Activated T-cell treated with anti-CD3 and anti-CD28 coated beads for 24 hours (primary cell): ENCODE results near the gene DPY19L3.
A peak's percentile ranks its signal among the peaks of the same experiment; 100 is the strongest.
"Not testable (repeated sequence)": the region's sequence is repeated elsewhere in the genome, so short reads cannot be mapped to it uniquely, and the experiment has no call there.

Source experiments
- DNase-seq: peaks from one replicate; pipeline ENCODE4 v3.0.0-alpha.2; 2020; ENCODE audit warnings: low read depth

DPY19L3 gene, protein sequence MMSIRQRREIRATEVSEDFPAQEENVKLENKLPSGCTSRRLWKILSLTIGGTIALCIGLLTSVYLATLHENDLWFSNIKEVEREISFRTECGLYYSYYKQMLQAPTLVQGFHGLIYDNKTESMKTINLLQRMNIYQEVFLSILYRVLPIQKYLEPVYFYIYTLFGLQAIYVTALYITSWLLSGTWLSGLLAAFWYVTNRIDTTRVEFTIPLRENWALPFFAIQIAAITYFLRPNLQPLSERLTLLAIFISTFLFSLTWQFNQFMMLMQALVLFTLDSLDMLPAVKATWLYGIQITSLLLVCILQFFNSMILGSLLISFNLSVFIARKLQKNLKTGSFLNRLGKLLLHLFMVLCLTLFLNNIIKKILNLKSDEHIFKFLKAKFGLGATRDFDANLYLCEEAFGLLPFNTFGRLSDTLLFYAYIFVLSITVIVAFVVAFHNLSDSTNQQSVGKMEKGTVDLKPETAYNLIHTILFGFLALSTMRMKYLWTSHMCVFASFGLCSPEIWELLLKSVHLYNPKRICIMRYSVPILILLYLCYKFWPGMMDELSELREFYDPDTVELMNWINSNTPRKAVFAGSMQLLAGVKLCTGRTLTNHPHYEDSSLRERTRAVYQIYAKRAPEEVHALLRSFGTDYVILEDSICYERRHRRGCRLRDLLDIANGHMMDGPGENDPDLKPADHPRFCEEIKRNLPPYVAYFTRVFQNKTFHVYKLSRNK

GRCh38 chr19:32405431-32406160 lies at the start of gene DPY19L3:
TSS of gene DPY19L3 (plus strand) at chr19:32405770. CDS start at chr19:32408254, 2,484 bp downstream.
- DNase-seq, result peak; percentile 89

DNA sequence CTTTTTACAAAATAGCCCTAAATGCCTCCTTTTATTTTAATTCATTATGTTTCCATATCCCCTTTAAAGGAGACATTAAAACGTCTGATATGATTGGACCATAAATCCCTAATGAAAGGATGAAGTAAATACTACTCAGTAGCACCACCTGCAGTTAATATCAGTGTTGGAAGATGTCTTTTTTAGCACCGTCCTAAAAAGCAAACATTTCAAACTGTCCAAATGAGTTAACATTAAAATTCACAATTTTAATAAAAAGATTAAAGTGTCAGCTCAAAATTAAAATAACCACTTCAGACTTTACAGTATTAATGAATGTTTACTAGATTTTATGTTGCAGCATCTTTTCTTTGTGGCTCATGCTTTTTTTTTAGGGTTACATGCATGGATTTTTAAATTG lies 47.9 kb upstream of the DPY19L3 start:
- no peak for DNase-seq

GRCh38 chr19:32358321-32358720 lies 47.2 kb upstream of the DPY19L3 start:
- DNase-seq, result no peak

- no peak for DNase-seq
These were observed 46.0 kb upstream of the DPY19L3 start for GRCh38 chr19:32359581-32359980.

DNA sequence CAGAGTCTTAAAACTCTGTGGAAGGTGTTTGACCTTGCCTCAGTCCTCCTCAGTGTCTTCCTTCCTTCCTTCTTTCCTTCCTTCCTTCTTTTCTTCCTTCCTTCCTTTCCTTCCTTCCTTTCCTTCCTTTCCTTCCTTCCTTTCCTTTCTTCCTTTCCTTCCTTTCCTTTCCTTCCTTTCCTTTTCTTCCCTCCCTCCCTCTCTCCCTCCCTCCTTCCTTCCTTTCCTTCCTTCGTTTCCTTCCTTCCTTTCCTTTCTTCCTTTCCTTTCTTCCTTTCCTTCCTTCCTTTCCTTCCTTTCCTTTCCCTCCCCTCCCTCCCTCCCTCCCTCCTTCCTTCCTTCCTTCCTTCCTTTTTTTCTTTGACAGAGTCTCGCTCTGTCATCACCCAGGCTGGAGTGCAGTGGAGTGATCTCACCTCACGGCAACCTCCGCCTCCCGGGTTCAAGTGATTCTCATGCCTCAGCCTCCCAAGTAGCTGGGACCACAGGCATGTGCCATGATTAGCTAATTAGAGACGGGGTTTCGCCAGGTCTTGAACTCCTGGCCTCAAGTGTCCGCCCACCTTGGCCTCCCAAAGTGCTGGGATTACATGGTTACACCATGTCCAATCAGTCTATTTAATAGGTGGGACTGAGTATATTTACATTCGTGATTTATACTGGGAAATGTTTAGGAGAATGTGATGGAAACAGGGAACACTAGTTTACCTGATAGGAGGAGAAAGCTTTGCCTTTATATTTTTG lies 43.8 kb upstream of the DPY19L3 start:
- no peak for DNase-seq

- DNase-seq, result no peak
These were observed 43.3 kb upstream of the DPY19L3 start for GRCh38 chr19:32362318-32362691.

GRCh38 chr19:32363175-32363574 lies 42.4 kb upstream of the DPY19L3 start:
- DNase-seq, result no peak

GRCh38 chr19:32363632-32364031 lies 41.9 kb upstream of the DPY19L3 start:
- DNase-seq, result no peak

- DNase-seq, result no peak
These were observed 41.5 kb upstream of the DPY19L3 start for GRCh38 chr19:32364040-32364439.

DNA sequence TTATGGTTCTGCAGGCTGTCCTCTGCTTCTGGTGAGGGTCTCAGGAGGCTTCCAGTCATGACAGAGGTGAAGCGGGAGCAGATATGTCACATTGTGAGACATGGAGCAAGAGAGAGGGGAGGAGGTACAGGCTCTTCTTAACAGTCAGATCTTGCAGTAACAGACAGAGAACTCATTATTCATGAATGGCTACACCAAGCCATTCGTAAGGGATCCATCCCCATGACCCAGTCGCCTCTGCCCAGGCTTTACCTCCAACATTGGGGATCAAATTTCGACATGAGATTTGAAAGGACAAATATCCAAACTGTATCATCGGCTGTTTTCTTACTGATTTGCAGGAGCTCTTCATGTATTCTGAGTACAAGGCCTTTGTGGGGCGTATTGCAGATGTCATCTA lies 38.5 kb upstream of the DPY19L3 start:
- no peak for DNase-seq

DNA sequence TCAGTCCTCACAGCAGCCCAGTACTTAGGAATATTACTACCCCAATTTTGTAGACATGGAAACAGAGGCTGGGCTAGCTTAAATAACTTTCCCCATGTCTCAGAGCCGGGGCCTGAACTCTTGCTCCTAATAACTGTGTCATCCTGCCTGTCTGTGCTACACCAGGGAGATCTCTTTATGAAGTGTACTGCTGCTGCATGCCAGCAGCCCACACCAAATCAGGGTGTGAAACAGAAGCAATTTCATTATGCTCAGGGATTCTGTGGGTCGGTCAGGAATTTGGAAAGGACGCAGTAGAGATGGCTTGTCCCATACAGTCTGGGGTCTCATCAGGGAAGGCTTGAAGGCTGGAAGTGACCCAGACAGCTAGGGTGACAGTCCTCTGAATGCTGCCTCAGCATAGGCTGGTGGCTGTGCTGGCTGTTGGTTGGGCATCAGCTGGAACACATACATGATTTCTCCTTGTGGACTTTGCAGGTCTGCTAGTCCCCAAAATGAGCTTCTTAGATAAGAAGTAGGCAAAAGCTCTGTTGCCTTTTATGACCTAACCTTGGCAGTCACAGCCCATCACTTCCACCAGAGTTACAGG lies 37.5 kb upstream of the DPY19L3 start:
- DNase-seq, result no peak

- no peak for DNase-seq
These were observed 36.8 kb upstream of the DPY19L3 start for GRCh38 chr19:32368787-32369186.

- DNase-seq, result no peak
These were observed 32.6 kb upstream of the DPY19L3 start for GRCh38 chr19:32372726-32373517.

GRCh38 chr19:32373585-32374295 lies 31.8 kb upstream of the DPY19L3 start:
- DNase-seq, result no peak

DNA sequence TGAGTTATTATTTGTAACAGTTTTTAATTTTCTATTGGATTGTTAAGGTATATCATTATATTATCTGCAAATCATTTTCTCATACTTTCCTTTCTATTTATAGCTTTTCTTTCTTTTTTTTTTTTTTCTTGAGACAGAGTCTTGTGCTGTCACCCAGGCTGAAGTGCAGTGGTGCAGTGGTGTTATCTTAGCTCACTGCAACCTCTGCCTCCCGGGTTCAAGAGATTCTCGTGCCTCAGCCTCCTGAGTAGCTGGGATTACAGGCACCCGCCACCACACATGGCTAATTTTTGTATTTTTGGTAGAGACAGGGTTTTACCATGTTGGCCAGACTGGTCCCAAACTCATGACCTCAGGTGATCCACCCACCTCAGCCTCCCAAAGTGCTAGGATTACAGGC lies 31.2 kb upstream of the DPY19L3 start:
- not testable (repeated sequence) for DNase-seq

DNA sequence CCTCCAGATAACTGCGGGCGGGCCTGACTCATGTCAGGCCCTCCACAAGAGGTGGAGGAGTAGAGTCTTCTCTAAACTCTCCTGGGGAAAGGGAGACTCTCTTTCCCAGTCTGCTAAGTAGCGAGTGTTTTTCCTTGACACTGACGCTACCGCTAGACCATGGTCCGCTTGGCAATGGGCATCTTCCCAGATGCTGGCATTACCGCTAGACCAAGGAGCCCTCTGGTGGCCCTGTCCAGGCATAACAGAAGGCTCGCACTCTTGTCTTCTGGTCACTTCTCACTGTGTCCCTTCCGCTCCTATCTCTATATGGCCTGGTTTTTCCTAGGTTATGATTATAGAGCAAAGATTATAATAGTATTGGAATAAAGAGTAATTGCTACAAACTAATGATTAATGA lies 28.5 kb upstream of the DPY19L3 start:
- not testable (repeated sequence) for DNase-seq

- DNase-seq, result no peak
These were observed 25.3 kb upstream of the DPY19L3 start for GRCh38 chr19:32380269-32380668.

GRCh38 chr19:32387701-32388392 lies 17.7 kb upstream of the DPY19L3 start:
- DNase-seq, result no peak

- DNase-seq, result no peak
These were observed 17.1 kb upstream of the DPY19L3 start for GRCh38 chr19:32388393-32388855.
